Dendritic cell treated with granulocyte-macrophage colony-stimulating factor and Interleukin-4, amounts not matched to agents 40 ng/mL and 50 ng/mL, for 4 days (primary cell): ENCODE measurements around the gene PKD2.
A peak's percentile ranks its signal among the peaks of the same experiment; 100 is the strongest.

Source experiments
- H3K27ac Mint-ChIP-seq: one replicate; pipeline ENCODE4 v1.8.0; 2022; ENCODE audit warnings: mild to moderate bottlenecking, mixed read lengths
- H3K27me3 Mint-ChIP-seq: one replicate; pipeline ENCODE4 v1.8.0; 2022; ENCODE audit warnings: mild to moderate bottlenecking, mixed read lengths
- H3K36me3 Mint-ChIP-seq: one replicate; pipeline ENCODE4 v1.8.0; 2022; ENCODE audit warnings: low read depth, mixed read lengths
- H3K4me1 Mint-ChIP-seq: one replicate; pipeline ENCODE4 v1.8.0; 2022; ENCODE audit warnings: low read depth, mixed read lengths
- H3K4me3 Mint-ChIP-seq: one replicate; pipeline ENCODE4 v1.8.0; 2022; ENCODE audit warnings: mild to moderate bottlenecking, moderate library complexity, mixed read lengths
- H3K9me3 Mint-ChIP-seq: one replicate; pipeline ENCODE4 v1.8.0; 2022; ENCODE audit warnings: mixed read lengths
- intact Hi-C: fragments of 100-400 bp; cut with micrococcal nuclease; formaldehyde crosslinking; loops from one replicate; pipeline ENCODE4 v1.15.0; 2022

Gene PKD2

GRCh38 chr4:88007304-88008121 lies at the start of gene PKD2:
Gene PKD2, plus strand, starts transcription at chr4:88007635. Its CDS starts 99 bp downstream, at chr4:88007734.
- H3K9me3 Mint-ChIP-seq = no peaks in the 10 kb centered on the region
- peak within 1 kb of the TSS; percentile 87 for H3K4me3 Mint-ChIP-seq
- intact Hi-C loops = loop anchor here (5.0 kb wide), 1 partner anchor 585 kb away; the partner anchor contains the start of gene HERC3

DNA sequence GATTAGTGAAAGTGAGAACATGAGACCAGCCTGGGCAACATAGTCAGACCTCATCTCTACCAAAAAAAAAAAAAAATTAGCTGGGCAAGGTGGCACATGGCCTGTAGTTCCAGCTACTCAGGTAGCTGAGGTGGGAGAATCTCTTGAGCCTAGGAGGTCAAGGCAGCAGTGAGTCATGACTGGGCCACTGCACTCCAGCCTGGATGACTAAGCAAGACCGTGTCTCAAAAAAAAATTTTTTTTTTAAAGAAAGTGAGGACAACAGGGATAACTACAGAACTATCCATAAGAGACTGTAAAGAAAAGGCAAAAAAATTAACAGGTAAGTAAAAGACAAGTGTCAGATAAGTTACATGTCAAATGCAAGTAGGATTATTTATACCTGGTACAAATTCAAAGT lies 45.4 kb upstream of the PKD2 start:
- no peak overlapping the region for H3K4me3 Mint-ChIP-seq
- no peaks in the 10 kb centered on the region for H3K27me3 Mint-ChIP-seq
- H3K4me1 Mint-ChIP-seq = no peaks in the 10 kb centered on the region
- intact Hi-C loops = no loop called here
- no peaks in the 10 kb centered on the region for H3K9me3 Mint-ChIP-seq
- H3K27ac Mint-ChIP-seq = no peak overlapping the region
- H3K36me3 Mint-ChIP-seq = no peaks in the 10 kb centered on the region

More at GRCh38 chr4:88007304-88008121, at the start of gene PKD2:
- H3K4me1 Mint-ChIP-seq = peaks cover 47% of the 10 kb centered on the region
- peak within 1 kb of the TSS; percentile 86 for H3K27ac Mint-ChIP-seq
- peaks cover 9% of the 10 kb centered on the region for H3K27me3 Mint-ChIP-seq
- peaks cover 15% of the 10 kb centered on the region for H3K36me3 Mint-ChIP-seq

DNA sequence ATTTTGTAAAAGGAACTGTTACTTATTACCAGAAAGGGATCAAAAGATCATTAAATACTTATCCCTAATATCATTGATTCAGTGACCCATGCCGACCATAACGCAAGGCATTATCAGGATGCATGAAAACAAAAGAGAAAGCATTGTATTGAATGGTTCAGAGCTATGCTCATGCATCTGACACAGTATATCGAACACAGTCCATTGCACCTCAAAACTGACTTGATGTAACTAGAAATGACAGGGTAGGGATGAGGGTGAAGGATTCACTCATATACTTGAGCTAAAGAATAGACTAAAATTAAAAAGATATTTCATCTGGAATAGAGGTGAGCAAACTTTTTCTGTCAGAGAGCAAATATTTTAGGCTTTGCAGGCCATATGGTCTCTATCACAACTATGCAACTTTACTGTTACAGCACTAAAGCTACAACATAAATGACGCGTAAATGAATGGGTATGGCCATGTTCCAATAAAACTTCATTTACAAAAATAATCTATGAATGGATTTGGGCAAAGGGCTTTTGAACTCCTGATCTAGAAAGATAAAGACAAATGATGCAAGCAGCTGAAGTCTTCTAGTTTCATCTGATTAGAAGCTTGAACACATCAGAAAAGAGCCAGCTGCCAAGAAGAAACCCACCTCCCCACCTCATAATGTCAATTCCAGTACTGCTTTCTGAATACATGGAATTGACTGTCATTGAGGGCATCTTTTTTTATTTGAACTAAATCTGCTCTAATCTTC lies 44.9 kb upstream of the PKD2 start:
- intact Hi-C loops = no loop called here
- Mint-ChIP-seq H3K27ac (no peak overlapping the region), H3K9me3 (no peaks in the 10 kb centered on the region), H3K4me3 (no peak overlapping the region), H3K27me3 (no peaks in the 10 kb centered on the region), H3K36me3 (no peaks in the 10 kb centered on the region), H3K4me1 (no peaks in the 10 kb centered on the region)

DNA sequence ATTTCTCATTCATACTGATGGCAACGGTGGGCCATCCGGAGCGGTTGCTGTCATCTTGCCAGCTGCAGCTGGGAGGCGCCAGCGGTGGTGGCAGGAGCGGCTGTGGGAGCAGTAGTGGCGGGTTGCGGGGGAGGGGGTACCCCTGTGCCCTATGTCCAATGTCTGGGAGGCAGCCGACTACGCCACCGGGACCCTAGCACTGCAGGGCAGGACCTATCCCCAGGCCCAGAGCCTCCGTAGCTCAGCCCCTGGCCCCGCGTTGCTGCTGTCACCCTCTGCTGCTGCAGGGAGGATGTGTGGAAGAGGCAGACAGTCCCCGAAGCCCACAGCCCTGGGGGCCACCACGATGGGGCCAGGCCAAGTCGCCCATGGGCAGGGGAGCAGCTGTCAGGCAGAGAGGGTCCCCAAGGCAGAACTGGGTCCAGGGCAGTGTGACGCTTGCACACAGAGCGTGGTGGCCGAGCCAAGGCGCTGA lies 41.9 kb upstream of the PKD2 start:
- intact Hi-C loops = no loop called here
- no peaks in the 10 kb centered on the region for H3K36me3 Mint-ChIP-seq
- no peak overlapping the region for H3K27ac Mint-ChIP-seq
- H3K4me3 Mint-ChIP-seq = no peak overlapping the region
- peaks cover 8% of the 10 kb centered on the region for H3K27me3 Mint-ChIP-seq
- H3K9me3 Mint-ChIP-seq = no peaks in the 10 kb centered on the region
- H3K4me1 Mint-ChIP-seq = no peaks in the 10 kb centered on the region

- H3K36me3 Mint-ChIP-seq = no peaks in the 10 kb centered on the region
- no peaks in the 10 kb centered on the region for H3K9me3 Mint-ChIP-seq
- no peak overlapping the region for H3K27ac Mint-ChIP-seq
- H3K27me3 Mint-ChIP-seq = peaks cover 9% of the 10 kb centered on the region
- intact Hi-C loops = no loop called here
- no peaks in the 10 kb centered on the region for H3K4me1 Mint-ChIP-seq
- H3K4me3 Mint-ChIP-seq = no peak overlapping the region
These were observed 41.3 kb upstream of the PKD2 start for GRCh38 chr4:87966095-87966496.

GRCh38 chr4:87967193-87967592 lies 40.2 kb upstream of the PKD2 start:
- Mint-ChIP-seq H3K4me1 (no peaks in the 10 kb centered on the region), H3K27me3 (peaks cover 14% of the 10 kb centered on the region), H3K36me3 (no peaks in the 10 kb centered on the region), H3K9me3 (no peaks in the 10 kb centered on the region), H3K4me3 (no peak overlapping the region), H3K27ac (no peak overlapping the region)
- intact Hi-C loops = no loop called here

DNA sequence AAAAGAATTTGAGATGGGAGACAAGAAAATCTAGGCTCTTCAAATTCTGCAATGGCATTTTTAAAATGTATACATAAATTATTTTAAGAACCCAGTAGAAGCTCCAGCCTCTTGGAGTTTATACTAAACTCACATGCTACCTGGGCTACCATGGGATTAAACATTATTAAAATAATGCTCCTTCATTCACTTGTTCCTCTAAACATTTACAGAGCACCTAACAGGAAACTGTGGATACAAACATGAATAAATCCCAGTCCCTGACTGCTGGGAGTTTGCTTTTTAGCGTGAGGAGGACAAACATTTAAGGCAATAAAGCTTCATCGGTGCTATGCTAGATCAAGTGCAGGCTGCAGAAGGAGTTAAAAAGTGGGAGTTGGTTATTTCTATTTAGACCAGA lies 37.3 kb upstream of the PKD2 start:
- intact Hi-C loops = loop anchor here (5.0 kb wide), 2 partner anchors 242 to 293 kb away; no protein-coding TSS in a partner anchor
- H3K27me3 Mint-ChIP-seq = peaks cover 22% of the 10 kb centered on the region

DNA sequence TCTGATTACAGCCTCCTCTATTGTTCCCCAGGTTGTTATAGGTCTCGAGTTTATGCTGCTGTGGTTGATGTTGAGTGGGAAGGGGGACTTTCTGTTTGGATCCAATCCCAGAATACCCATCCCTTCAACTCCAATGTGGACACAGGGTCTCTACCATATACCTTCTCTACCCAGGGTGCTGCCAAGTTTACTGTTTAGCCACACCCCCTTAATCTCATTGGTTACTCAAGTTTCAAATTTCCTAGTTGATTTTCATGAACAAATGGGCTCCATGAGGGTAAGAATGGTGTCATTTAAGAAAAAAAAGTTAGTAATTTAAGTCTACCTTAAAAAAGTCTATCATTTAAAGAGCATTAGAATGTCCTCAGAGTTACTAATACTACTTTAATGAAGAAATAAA lies 35.6 kb upstream of the PKD2 start:
- Mint-ChIP-seq H3K27me3 (peaks cover 26% of the 10 kb centered on the region), H3K36me3 (no peaks in the 10 kb centered on the region), H3K4me3 (no peak overlapping the region), H3K27ac (no peak overlapping the region), H3K9me3 (no peaks in the 10 kb centered on the region), H3K4me1 (peaks cover 7% of the 10 kb centered on the region)
- intact Hi-C loops = loop anchor here (5.0 kb wide), 2 partner anchors 240 to 295 kb away; no protein-coding TSS in a partner anchor

More for the DNA sequence above, 37.3 kb upstream of the PKD2 start:
- Mint-ChIP-seq H3K4me1 (peaks cover under 1% of the 10 kb centered on the region), H3K4me3 (no peak overlapping the region), H3K9me3 (no peaks in the 10 kb centered on the region), H3K27ac (no peak overlapping the region), H3K36me3 (no peaks in the 10 kb centered on the region)

GRCh38 chr4:87973283-87974169 lies 33.9 kb upstream of the PKD2 start:
- Mint-ChIP-seq H3K27ac (no peak overlapping the region), H3K4me3 (no peak overlapping the region), H3K4me1 (peaks cover 7% of the 10 kb centered on the region), H3K27me3 (peaks cover 24% of the 10 kb centered on the region), H3K9me3 (no peaks in the 10 kb centered on the region), H3K36me3 (no peaks in the 10 kb centered on the region)
- intact Hi-C loops = loop anchor here (1.0 to 5.0 kb wide), 3 partner anchors 120 to 296 kb away; no protein-coding TSS in a partner anchor

- H3K27me3 Mint-ChIP-seq = peaks cover 22% of the 10 kb centered on the region
- no peak overlapping the region for H3K4me3 Mint-ChIP-seq
- intact Hi-C loops = loop anchor here (5.0 kb wide), 2 partner anchors 237 to 298 kb away; no protein-coding TSS in a partner anchor
- no peaks in the 10 kb centered on the region for H3K9me3 Mint-ChIP-seq
- no peaks in the 10 kb centered on the region for H3K36me3 Mint-ChIP-seq
- H3K4me1 Mint-ChIP-seq = peaks cover 7% of the 10 kb centered on the region
- no peak overlapping the region for H3K27ac Mint-ChIP-seq
These were observed 32.5 kb upstream of the PKD2 start for GRCh38 chr4:87974856-87975462.

- Mint-ChIP-seq H3K4me3 (peak within 1 kb of the TSS; percentile 52), H3K36me3 (no peaks in the 10 kb centered on the region), H3K4me1 (peaks cover 7% of the 10 kb centered on the region), H3K27ac (no peak within 1 kb of the TSS), H3K27me3 (peaks cover 21% of the 10 kb centered on the region), H3K9me3 (no peaks in the 10 kb centered on the region)
- intact Hi-C loops = no loop called here
These were observed 32.0 kb upstream of the PKD2 start, which contains the start of gene SPP1 for GRCh38 chr4:87975466-87975865. Gene SPP1, plus strand, starts transcription at chr4:87975714. Its CDS starts 1,182 bp downstream, at chr4:87976896.

DNA sequence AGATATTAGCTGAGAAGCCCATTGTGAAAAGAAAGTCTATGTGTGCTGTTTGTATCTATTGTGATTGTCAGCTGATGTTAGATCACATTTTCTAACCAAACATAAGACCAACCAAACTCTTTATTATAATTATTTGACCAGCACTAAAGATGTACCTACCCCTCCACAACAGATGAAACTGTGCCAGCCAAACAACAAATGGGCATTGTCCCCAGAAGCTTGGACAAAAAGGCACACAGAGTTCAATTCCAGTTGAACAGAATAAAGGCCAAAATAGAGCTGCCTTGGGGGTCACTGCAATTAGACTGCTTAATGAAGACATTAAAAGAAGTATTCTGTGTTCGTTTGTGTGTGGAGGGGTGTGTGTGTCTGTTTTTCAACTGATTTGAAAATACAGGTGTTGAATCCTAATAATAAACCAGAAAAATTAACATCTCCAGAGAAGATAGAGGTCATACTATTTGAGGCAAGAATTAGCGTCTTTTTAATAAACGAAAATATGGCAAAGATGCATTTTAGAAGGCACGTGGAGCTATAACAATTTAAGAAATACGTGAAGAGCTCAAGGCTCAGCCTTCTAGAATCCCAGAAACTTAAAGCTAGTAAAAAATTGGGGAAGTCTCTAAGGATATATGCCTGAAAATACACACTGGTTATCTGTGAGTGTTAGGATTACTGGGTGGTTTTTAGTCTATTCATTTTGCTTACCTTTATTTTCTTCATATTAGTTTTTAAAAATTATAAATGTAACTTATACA lies 29.7 kb upstream of the PKD2 start:
- Mint-ChIP-seq H3K4me3 (no peak overlapping the region), H3K27me3 (peaks cover 12% of the 10 kb centered on the region), H3K9me3 (no peaks in the 10 kb centered on the region), H3K27ac (no peak overlapping the region), H3K36me3 (no peaks in the 10 kb centered on the region), H3K4me1 (peaks cover 7% of the 10 kb centered on the region)
- intact Hi-C loops = no loop called here
